Medulla oblongata (tissue), 1 donor: Measurements from ENCODE around the gene GPC2.
A peak's percentile ranks its signal among the peaks of the same experiment; 100 is the strongest.

Experiments used
- DNase-seq: peaks from one replicate; pipeline ENCODE4 v3.0.0-alpha.2; 2015; ENCODE audit errors: extremely low spot score

The GPC2 gene

DNA sequence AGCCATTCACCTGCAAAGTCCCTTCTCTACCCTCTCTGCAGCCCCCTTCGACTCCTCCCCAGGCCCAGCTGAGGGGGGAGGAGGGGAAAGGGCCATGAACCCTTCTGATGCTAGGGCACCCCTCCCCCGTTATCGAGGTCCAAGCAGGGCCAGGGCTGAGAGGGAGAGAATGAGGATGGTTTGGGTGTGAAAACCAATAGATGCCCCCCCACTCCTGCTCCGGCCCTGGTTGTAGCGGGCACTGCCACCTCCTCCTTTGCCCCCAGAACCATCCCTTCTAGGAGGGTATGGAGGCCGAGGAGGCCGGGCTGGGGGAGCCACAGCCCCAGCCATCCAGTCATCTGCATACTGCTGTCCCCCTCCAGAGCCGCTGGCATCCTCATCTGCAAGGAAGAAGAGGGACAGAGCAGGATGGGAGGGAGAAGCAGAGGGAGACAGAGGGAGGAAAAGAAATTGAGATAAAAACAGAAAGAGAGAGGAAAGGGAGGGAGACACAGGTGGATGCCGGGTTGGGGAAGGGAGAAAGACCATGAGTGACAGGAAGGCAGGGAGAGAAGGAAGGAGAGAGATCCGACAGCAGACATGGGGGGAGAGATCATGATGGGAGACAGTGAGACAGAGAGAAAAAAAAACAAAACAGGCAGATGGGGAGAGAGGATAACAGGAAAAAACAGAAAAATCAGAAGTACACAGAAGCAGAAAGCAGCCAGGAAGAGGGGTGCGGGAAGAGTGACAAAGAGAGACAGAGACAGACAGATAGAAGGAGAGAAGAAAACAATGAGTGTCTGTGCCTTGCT is 6.9 kb downstream of the GPC2 start:
- no peak for DNase-seq

DNA sequence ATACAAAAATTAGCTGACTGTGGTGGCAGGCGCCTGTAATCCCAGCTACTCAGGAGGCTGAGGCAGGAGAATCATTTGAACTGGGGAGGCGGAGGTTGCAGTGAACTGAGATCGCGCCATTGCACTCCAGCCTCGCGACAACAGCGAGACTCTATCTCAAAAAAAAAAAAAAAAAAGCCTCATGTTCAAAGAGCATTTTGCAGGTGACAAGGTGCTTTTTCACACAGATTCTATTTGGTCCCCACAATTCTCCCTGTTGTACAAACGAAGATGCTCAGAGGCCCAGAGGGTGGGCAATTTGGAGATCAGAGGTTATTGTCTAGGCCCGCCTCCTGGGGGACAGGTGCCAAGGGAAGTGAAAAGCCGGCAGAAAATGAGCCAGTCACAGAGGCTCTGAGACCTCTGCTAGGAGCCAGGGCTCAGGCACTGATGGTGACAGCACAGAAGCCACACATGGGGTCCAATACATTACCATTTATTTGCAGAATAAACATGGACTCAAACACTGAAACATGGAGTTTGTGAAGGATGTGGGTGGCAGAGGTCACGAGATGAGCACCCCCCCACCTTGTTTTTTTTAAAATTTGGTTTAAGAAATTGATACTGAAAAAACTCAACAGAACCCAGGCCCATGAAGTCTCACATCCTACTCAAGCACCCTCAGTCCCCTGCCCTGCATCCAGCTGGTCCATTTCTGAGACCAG is 7.9 kb downstream of the GPC2 start:
- no peak for DNase-seq

DNA sequence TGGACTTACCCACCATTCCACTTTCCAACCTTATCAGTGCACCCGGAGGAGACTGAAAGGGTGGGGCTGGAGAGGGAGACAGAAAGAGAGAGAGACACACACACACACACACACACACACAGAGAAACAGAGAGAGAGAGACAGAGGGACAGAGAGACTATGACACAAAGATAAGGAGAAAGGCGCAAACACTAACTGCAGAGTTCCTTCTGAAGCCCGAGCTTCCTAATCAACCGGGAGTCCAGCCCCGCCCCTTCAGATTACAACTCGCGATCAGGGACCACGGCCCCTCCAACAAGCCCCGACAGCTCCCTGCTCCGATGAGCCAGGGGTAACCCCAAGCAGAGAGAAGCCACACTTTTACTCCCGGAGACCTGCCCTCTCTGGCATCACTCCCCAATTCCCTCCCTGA is 9.3 kb downstream of the GPC2 start:
- peak; percentile 25 for DNase-seq

DNA sequence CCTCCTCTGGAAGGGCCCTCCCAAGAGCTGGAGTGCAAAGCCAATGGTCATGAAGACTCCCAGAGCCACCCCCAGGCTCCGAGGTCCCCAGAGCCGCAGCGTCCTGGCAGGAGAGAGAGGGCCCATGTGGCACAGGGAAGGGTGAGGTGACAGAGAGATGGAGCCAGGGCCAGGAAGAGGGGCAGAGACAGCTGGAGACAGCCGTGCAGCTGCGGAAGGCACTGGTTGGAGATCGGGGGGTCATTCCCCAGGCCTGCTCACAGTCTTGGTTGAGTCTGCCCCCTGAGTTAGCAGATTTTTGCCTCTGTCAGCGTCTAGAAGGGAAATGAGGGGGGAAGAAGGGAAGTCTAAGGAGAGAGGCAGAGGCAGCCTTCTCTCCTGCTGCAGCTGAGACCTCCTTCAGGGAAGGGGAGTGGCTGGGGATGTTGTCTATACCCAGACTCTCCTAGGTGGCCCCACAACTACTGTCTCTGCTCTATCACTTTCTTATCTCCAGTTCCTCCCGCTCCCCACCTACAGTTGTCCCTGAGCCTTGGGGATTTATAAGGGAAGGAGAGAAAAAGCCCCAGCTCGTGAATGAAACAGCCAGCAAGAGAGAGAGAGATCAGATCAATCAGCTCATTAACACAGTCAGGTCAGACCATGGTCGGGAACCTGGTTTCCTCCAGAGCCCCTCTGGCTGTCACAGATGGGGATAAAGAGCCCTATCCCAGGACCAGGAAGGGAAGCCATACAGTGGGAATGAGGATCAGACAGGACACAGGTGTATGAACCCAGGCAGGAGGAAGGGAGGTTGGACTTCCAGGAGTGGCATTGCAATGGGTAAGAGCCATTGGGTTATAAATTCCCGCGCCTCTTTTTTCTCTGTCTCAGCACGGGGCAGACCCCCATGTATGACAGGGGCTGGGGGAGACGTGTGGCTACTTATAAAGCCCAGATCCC is 9.9 kb downstream of the GPC2 start:
- DNase-seq = peak; percentile 52

DNA sequence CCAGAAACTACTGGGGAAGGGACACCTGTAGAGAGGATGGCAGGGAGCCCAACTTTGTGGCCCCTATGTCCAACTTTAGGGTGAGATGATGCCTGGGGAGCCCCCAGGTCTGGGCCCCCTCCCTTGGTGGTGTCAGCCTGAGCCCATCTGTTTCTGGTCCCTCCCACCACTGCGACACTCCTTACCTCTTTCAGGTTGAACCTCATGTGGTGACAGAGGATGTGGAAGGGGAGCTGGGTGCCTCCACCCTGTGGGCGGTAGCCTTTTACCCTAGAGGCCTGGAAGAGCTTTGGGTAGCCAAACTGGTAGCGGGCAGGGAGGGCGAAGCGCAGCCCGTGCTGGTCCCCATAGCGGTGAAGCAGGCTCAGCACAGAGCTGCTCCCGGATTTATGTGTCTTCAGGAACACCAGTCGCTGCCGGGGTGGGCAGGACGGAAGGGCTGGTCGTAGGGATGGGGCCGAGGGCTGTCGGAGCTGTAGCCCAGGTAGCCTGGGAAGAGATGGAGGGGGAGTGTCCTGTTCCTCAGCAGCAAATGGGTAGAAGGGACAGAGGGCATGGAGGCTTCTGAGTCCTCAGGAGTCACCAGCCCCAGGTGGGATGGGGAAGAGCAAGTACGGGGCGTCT is 10.8 kb downstream of the GPC2 start:
- no peak for DNase-seq

DNA sequence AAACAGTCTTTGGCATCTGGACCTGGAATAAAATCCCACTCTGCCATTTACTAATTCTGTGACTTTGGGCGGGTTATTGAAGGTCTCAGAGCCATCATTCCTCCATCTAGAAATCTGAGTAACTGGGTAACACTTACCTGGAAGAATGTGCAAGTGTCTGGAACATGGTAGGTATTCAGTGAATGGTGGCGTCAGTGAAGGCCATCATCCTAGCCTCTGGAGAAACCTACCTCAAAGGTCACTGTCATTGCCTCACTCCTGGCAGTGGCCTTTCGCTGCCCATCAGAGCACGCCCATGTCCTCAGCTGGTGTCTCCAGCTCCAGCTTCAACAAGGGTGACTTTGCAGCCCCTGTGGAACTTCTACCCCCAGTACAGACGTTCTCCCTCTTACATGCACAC is 13.3 kb downstream of the GPC2 start:
- DNase-seq = no peak

DNA sequence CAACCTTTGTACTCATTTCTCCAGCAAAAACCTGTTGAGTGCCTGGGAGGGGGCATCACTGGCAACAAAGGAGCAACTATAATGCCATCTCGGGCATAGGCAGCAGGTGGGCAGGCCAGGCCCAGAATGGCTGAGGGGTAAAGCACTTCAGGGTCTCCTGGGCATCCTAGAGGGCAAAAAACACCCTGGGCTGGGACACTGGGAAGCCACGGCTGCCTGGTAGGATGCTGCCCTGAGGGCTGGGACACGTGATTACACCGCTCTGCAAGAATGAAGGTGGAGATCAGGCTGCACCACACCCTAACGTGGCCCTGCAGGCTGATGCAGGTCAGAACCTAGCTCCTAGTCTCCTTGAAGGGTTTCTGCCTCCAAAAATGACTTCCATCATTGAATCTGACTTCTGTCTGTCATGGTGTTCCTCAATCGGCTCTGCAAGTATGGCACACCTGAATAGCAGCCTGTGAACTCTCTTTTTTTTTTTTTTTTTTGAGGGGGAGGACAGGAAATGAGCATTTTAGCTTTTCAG is 14.1 kb downstream of the GPC2 start:
- no peak for DNase-seq

DNA sequence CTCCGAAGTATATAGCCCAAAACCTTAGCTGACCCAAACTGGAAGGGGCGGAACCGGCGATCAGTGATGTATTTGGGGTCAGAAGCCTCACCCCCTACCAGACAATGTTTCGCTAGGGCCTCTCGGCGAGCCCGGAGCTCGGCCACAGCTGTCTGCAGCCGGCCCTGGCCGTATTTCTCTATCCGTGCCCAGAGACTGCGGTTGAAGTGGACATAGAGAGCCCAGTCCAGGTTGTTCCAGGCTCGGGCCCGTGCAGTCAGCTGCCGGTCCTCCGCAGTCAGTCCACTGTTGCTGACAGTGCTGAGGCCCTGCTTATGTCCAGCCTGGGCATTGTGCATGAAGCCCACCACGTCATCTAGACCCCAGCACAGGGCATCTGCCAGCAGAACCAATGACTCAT is 17.1 kb downstream of the GPC2 start:
- DNase-seq = no peak

DNA sequence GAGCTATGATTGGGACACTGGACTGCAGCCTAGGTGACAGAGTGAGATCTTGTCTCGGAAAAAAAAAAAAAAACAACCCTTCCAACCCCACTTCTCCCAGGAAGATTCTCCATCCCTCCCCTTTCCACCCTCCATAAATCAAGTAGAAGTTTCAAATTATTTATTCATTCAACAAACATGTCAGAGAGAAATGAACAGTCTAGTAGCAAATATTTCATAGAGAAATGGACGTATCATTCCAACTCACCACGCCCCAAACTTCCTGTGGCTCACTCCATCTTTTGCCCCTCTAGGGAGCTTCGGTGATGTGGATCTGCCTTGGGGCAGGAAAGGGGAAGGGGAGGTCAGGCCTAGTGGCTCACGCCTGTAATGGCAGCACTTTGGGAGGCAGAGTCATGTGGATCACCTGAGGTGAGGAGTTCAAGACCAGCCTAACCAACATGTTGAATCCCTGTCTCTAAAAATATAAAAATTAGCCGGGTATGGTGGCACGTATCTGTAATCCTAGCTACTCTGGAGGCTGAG is 18.0 kb downstream of the GPC2 start:
- no peak for DNase-seq

DNA sequence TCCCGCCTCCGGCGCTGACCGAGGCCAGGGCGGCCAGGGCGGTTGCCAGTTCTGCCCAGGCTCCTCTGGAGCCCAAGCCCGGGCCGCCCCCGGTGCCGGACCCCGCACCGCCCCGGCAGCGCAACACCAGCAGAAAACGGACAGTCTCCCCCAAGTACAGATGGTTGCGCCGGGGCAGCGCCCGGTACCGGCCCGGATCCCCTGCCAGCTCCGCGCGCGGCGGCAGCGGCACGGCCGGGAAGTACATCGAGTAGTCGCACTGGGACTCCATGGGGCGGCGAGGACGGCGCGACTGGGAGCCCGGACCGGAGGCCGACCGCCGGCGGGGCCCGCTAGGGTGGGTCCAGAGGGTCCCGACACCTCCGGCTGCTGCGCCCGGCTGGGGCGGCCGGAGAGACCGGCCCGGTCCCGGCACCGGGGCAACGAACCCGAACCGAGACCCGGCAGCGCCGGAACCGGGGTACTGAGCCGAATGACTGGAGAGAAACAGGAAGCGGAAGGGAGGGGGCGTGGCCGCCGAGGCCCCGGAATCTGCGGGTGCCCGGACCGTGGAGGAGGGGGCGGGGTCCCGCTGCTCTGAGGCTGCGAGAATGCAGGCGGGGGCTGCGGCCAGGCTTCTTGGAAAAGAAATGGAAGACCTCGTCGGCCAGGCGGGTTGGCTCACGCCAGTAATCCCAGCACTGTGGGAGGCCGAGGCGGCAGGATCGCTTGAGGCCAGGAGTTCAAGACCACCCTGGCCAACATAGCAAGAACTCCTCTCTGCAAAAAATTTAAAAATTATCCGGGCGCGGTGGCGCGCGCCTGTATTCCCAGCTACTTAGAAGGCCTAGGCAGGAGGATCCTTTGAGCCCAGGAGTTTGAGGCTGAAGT is 18.7 kb downstream of the GPC2 start, which contains the start of gene TRAPPC14:
Gene TRAPPC14, minus strand, starts transcription at position 495 of the 870 bp plus-strand sequence. Its CDS starts 224 bp downstream, at position 271.
- DNase-seq = peak; percentile 86

DNA sequence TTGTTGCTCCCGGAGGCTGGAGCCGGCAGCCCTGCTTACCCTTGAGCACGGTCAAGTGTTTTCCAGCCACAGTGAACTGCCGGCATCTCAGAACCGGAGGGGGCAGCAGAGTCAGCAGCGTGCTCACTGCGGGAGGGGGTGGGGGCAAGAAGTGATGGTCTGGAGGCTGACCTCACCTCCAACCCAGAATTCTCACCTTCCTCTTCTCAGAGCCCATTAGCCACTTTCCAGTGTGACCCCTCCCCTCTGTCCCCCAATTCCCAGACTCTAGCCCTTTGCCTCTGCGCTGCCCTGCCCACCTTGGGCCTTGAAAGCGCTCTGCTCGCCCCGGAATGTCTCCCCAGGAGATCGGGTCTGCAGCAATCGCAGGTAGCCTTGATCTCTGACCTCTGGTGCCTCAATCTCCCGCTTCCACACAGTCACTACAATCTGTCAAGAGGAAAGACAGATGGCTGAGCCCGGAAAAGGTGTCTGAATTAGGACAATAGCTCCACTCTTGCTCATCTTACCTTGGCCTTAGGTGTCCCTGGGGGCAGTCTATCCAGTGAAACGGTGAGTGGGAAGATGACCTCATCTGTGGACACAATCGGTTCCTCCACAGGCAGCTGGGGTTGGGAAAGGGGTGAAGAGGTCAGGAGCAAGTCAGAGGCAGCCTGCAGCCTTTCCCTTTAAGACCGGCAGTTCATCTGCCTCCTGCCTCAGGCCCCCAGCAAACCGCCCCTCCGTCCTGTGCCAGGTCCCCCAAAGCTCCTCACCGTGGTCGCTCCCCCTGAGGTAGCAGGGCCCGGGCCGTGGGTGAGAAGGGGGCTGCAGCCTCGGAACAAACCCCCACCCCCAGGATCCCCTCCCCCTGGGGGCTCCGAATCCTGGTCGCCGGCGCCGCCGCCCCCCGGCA is 19.6 kb downstream of the GPC2 start:
- DNase-seq = no peak

DNA sequence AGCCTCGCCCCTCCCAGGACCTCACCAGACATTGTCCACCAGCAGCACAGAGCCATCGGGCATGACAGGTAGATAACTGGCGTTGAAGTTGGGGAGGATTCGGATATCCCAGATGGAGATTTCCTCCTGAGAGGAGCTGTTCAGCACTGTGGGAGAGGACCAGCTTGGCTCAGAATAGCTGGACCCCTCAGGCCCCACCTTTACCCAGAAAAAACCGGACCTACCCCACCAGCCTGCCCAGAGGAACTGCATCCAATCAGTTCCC is 20.2 kb downstream of the GPC2 start:
- no peak for DNase-seq

DNA sequence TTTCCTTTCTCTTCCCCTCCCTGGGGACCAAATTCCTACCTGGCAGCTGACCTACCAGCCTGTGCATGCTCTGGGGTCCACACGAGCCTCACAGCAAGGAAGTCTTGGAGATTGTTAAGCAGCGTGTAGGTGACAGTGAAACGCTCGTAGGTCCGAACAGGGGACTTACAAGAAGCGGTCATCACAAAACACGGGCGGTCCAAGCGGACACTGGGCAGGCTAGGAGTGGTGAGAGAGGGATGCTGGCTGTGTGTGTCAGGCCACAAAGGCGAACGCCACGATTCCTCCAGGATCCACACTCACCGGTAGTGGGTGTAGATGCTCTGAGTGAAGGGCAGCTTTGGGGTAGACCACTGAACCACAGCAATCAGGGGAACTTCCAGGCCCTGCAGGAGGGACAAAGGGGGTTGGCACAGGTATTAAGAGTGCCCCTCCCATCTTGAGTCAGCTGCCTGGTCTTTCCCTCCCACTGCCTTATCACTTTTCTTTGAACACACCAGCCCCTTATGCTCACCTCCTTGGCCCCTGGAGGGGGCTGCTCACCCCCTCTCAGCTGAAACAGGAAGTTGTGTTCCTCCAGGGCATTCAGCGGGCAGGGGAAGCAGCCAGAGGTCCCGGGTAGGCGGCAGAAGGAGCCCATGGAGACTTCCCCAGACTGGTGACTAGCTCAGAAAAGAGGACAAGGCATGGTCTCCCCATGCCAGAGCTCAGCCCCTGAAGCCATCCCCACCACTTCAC is 20.7 kb downstream of the GPC2 start:
- DNase-seq = no peak

DNA sequence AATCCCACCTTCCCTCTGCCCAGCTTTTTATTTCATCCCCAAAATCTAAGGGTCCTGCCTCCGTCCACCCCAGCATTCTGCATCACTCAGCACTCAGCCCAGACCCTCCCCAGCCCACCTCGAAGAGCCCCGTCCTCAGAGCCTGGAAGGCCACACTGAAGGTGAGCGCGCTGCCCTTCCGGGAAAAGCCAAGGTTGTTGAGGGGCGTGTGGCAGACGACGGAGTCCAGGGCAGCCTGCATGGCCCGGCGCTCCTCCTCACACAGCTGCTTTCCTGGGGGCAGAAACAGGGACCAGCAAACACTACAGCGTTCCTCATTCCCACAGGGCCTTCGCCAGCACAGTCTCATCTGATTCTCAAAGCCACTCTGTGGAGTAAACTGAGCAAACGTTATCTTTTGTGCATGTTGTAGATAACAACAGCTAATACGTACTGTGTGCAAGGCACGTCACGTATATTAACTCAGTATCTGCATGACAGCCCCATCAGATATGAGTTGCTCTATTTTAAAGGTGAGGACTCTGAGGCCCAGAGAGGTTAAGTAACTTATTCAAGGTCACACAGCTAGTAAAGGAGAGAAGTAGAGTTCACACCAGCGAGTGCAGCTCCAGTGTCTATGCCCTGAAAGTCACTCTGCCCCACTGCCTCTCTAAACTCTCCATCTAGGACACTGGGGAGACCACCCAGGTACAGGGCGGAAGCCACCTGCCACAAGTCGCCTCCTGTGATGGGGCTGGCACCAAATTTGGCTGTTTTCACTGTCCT is 21.4 kb downstream of the GPC2 start:
- no peak for DNase-seq

DNA sequence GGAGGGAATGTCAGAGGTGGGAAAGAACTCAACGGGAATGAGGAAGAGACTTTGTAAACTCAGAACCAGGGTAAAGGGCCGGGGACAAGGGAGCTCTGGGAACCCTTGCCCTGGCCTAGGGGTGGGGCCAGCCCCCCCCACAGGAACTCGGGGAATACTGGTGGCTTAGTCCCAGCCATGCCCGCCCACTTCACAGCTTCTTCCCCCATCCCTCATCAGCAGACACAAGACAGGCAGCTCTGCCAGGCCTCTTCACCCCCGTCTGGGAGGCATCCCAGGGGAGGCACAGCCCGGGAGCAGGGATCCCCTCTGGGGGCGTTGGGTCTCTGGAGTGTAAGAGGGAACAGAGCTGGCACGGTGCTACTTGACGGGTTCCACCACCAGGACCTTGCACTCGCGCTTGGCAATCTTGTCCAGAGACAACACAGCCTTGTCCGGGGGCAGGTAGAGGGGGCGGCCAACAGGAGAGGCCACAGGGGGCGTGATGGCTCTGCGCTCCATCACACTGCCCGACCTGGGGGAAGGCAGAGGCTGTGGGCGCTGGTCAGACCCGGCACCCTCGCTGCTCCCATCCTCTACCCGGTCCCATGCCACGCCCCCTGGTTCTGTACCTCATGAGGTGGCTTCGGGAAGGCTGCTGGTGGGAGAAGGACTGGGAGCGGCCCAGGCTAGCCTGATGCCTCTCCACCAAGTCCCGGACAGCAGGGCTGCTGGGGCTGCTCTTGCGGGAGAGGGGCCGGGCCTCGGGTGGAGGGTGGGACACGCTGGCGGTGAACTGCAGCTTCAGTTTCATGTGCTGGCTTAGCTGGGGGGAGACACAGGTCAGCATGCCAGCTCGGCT is 22.3 kb downstream of the GPC2 start:
- DNase-seq = no peak

DNA sequence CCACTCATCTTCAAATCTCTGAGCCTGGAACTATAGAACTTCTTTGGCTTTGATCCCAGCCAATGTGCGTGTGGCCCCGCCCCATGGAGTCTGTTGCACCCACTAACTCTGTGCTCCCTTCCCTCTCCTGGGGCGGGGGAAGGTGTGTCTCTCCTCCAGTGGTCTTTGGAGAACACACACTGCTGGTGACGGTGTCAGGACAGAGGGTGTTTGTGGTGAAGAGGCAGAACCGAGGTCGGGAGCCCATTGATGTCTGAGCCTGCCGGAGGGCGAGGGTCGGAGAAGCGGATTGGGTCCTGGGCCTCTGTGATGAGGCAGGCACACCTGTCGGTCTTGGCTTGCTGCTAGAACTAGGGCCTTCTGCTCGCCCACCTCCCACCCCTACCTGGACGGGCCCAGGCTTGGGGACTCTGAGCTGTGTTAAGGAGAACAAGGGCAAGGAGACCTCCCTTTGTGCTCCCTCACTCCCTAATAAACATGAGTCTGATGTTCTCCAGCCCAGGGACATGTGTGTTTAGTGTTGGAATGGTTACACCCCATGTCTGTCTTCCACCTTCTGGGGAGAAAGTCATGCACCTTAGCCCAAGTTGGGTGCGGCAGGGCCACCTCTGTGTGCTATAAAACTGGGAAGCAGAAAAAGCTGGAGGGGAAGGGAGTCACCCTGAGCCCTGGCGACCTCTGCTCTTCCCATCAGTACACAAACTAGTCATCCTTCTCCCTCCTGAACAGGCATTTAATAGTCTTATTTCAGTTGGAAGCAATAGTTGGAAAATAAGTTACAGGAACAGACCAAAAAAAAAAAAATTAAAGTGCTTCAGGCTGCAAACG is 23.3 kb downstream of the GPC2 start:
- DNase-seq = no peak
